ENCODE data around the gene ABHD17A. TPM values are rescaled to one million over a fixed set of nuclear protein-coding genes. Genes with fewer than 3 reads are reported as not detected.

Gene ABHD17A
- total and polyA plus RNA-seq, 7 experiments from 2014 or later = 92.9 to 175 (median 135) TPM

DNA sequence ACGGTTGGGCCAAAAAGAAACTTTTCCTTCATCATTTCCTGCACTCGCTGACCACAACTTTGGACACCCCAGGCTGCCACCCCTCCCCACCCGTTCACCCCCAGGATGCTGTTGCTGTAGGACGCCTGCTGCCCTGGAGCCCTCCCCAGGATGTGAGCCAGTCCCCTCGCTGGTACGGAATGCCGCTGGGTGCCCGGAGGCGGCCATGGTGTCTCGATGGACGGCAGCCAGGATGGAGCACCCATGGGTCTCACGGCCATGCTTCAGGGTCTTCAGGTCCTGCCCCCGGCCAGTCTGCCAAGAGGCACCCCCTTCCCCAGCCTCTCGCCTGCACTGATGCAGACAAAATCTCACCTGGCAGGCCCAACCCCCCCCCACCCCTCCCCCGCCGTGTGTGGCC lies 40.2 kb upstream of the ABHD17A start:
- H3K36me3 Mint-ChIP-seq = peaks cover 0 to 6% (median 0%) of the 10 kb centered on the region in 5 donors
- Histone ChIP-seq H3K36me3 (ENCODE audit: control insufficient read depth in 2 of 3, insufficient read depth in 3 of 3, low read length in 3 of 3) (peaks cover 0 to 29% (median 0%) of the 10 kb centered on the region in 3 experiments), H3K4me1 (ENCODE audit: control insufficient read depth in 2 of 2, insufficient read depth in 2 of 2, low read length in 2 of 2) (peaks cover 8 to 9% of the 10 kb centered on the region in 2 donors), H3K27me3 (ENCODE audit: control insufficient read depth in 2 of 2, insufficient read depth in 2 of 2, low read length in 2 of 2) (no peaks in the 10 kb centered on the region), H3K27ac (ENCODE audit: low read depth, low read length) (no peak overlapping the region), H3K4me3 (ENCODE audit: low read length) (no peak overlapping the region), H3K9me3 (ENCODE audit: control insufficient read depth in 2 of 3, low read length in 3 of 3) (no peaks in the 10 kb centered on the region)
- H3K27me3 Mint-ChIP-seq = no peaks in the 10 kb centered on the region
- CTCF ChIA-PET = no interaction called here
- intact Hi-C loops (cut with micrococcal nuclease) = loop anchor here in 1 of 2 donors (5.0 kb wide), 1 partner anchor 57 kb away; no protein-coding TSS in a partner anchor
- POLR2A ChIA-PET = interaction anchor here (1.2 kb wide), 1 partner anchor 333 kb away, joined by 3 read pairs; no protein-coding TSS in a partner anchor
- no peak for ATAC-seq
- H3K4me1 Mint-ChIP-seq = peaks cover 0 to 34% (median 18%) of the 10 kb centered on the region in 7 donors
- peak overlapping the region in 1 of 10 donors; percentile 25 for H3K4me3 Mint-ChIP-seq
- H3K9me3 Mint-ChIP-seq = peaks cover 0 to 4% (median 0%) of the 10 kb centered on the region in 11 donors
- peak overlapping the region in 1 of 9 donors; percentile 41 for H3K27ac Mint-ChIP-seq
- no peak for DNase-seq

DNA sequence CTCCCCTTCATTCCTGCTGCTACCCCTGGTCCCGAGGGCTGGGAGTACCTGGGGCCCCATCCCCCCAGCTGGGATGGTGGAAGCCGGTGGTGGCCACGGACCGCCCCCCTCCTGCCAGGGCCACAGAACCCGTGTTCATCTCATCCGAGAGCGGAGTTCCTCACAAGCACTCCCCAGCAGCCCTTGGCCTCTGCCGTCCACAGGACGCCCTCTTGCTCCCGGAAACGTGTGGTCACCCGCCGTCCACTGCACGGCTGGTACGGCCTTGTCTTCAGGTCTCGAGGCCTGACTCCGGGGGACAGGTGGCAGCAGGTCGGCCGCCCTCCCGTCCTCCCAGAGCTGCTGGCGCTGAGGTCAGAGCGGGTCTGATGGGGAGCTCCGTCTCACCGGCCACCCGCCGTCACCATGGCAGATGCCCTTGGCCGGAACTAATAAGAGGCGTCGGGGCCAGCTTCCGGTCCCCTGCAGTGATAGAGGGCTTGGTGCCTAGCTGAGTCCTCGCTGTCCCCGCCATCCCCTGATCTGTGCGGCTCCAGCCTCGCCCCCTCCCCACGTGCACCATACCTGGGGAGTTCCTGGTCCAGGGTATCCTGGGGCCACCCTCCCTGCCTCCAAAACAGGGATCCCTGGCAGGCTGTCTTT lies 39.1 kb upstream of the ABHD17A start:
- Histone ChIP-seq H3K4me3 (ENCODE audit: low read length) (no peak overlapping the region), H3K9me3 (ENCODE audit: control insufficient read depth in 2 of 3, low read length in 3 of 3) (no peaks in the 10 kb centered on the region), H3K36me3 (ENCODE audit: control insufficient read depth in 2 of 3, insufficient read depth in 3 of 3, low read length in 3 of 3) (peaks cover 0 to 35% (median 0%) of the 10 kb centered on the region in 3 experiments), H3K27ac (ENCODE audit: low read depth, low read length) (no peak overlapping the region), H3K27me3 (ENCODE audit: control insufficient read depth in 2 of 2, insufficient read depth in 2 of 2, low read length in 2 of 2) (no peaks in the 10 kb centered on the region), H3K4me1 (ENCODE audit: control insufficient read depth in 2 of 2, insufficient read depth in 2 of 2, low read length in 2 of 2) (no peaks in the 10 kb centered on the region)
- no peaks in the 10 kb centered on the region for H3K27me3 Mint-ChIP-seq
- H3K27ac Mint-ChIP-seq = peak overlapping the region in 1 of 9 donors; percentile 23
- peaks cover 0 to 27% (median 11%) of the 10 kb centered on the region in 7 donors for H3K4me1 Mint-ChIP-seq
- DNase-seq = no peak
- POLR2A ChIA-PET = interaction anchor here (0.8 to 1.2 kb wide), 2 partner anchors 17 to 334 kb away, joined by 3 to 5 read pairs; no protein-coding TSS in a partner anchor
- H3K9me3 Mint-ChIP-seq = peaks cover 0 to 4% (median 0%) of the 10 kb centered on the region in 11 donors
- H3K36me3 Mint-ChIP-seq = peaks cover 0 to 9% (median 0%) of the 10 kb centered on the region in 5 donors
- ATAC-seq = no peak
- CTCF ChIA-PET = no interaction called here
- H3K4me3 Mint-ChIP-seq = peak overlapping the region in 1 of 10 donors; percentile 7
- intact Hi-C loops (cut with micrococcal nuclease) = no loop called here

DNA sequence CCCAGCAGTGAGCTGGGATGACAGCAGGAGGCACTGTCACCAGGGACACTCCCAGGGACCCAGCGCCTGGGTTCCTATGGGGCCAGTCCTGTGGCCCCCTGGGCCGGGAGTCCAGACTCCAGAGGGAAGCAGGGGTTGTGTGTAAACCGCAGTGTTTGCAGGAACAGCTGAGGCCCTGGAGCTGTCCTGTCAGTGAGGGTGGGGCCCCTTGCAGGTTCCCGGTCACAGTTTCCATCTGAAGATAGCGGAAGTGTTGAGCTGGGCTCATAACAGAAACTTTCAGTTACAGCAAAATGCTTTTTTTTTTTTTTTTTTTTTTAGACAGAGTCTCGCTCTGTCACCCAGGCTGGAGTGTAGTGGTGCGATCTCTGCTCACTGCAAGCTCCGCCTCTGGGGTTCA lies 38.0 kb upstream of the ABHD17A start:
- Histone ChIP-seq H3K36me3 (ENCODE audit: control insufficient read depth in 2 of 3, insufficient read depth in 3 of 3, low read length in 3 of 3) (peaks cover 0 to 41% (median 0%) of the 10 kb centered on the region in 3 experiments), H3K4me1 (ENCODE audit: control insufficient read depth in 2 of 2, insufficient read depth in 2 of 2, low read length in 2 of 2) (no peaks in the 10 kb centered on the region), H3K9me3 (ENCODE audit: control insufficient read depth in 2 of 3, low read length in 3 of 3) (no peaks in the 10 kb centered on the region), H3K27me3 (ENCODE audit: control insufficient read depth in 2 of 2, insufficient read depth in 2 of 2, low read length in 2 of 2) (no peaks in the 10 kb centered on the region), H3K4me3 (ENCODE audit: low read length) (no peak overlapping the region), H3K27ac (ENCODE audit: low read depth, low read length) (no peak overlapping the region)
- ChIA-PET POLR2A (interaction anchor here (0.6 kb wide), 1 partner anchor 133 kb away, joined by 3 read pairs; no protein-coding TSS in a partner anchor), CTCF (interaction anchor here (0.7 kb wide), 1 partner anchor 229 kb away, joined by 3 read pairs; no protein-coding TSS in a partner anchor)
- H3K36me3 Mint-ChIP-seq = peaks cover 0 to 9% (median 0%) of the 10 kb centered on the region in 5 donors
- intact Hi-C loops (cut with micrococcal nuclease) = loop anchor here in 1 of 2 donors (1.0 kb wide), 1 partner anchor 18 kb away; the partner anchor contains the start of genes ADAT3 and SCAMP4
- H3K4me1 Mint-ChIP-seq = peaks cover 0 to 20% (median 8%) of the 10 kb centered on the region in 7 donors
- no peak overlapping the region for H3K4me3 Mint-ChIP-seq
- H3K27ac Mint-ChIP-seq = peak overlapping the region in 2 of 9 donors; percentile 56 to 82
- no peaks in the 10 kb centered on the region for H3K27me3 Mint-ChIP-seq
- ATAC-seq (peak; percentile 54), DNase-seq (peak in 3 of 9 donors; percentile 26 to 44 (median 33))
- H3K9me3 Mint-ChIP-seq = peaks cover 0 to 4% (median 0%) of the 10 kb centered on the region in 11 donors

DNA sequence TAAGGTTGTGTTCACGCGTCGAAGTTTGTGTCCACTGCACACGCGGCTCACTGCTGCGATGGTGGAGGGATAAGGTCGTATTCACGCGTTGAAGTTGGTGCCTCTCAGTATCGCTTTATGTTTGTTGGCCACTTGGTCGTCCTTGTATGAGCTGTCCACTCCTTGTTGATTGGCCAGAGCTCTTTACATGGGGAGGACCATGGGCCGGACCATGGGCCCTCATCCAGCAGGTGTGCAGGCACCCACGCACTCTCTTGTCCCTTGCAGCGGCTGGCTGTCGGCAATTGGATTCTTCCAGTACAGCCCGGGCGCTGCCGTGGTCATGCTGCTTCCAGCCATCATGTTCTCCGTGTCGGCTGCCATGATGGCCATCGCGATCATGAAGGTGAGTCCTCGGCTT lies 37.5 kb upstream of the ABHD17A start:
- DNase-seq (no peak), ATAC-seq (no peak)
- H3K4me1 Mint-ChIP-seq = peaks cover 0 to 16% (median 4%) of the 10 kb centered on the region in 7 donors
- no peak overlapping the region for H3K4me3 Mint-ChIP-seq
- intact Hi-C loops (cut with micrococcal nuclease) = loop anchor here in 1 of 2 donors (1.0 kb wide), 1 partner anchor 18 kb away; the partner anchor contains the start of genes ADAT3 and SCAMP4
- Histone ChIP-seq H3K4me3 (ENCODE audit: low read length) (no peak overlapping the region), H3K27ac (ENCODE audit: low read depth, low read length) (no peak overlapping the region), H3K4me1 (ENCODE audit: control insufficient read depth in 2 of 2, insufficient read depth in 2 of 2, low read length in 2 of 2) (no peaks in the 10 kb centered on the region), H3K9me3 (ENCODE audit: control insufficient read depth in 2 of 3, low read length in 3 of 3) (no peaks in the 10 kb centered on the region), H3K36me3 (ENCODE audit: control insufficient read depth in 2 of 3, insufficient read depth in 3 of 3, low read length in 3 of 3) (peaks cover 0 to 46% (median 0%) of the 10 kb centered on the region in 3 experiments), H3K27me3 (ENCODE audit: control insufficient read depth in 2 of 2, insufficient read depth in 2 of 2, low read length in 2 of 2) (no peaks in the 10 kb centered on the region)
- H3K27ac Mint-ChIP-seq = peak overlapping the region in 1 of 9 donors; percentile 82
- peaks cover 0 to 12% (median 0%) of the 10 kb centered on the region in 5 donors for H3K36me3 Mint-ChIP-seq
- peaks cover 0 to 3% (median 0%) of the 10 kb centered on the region in 11 donors for H3K9me3 Mint-ChIP-seq
- CTCF ChIA-PET = no interaction called here
- no peaks in the 10 kb centered on the region for H3K27me3 Mint-ChIP-seq
- POLR2A ChIA-PET = no interaction called here

DNA sequence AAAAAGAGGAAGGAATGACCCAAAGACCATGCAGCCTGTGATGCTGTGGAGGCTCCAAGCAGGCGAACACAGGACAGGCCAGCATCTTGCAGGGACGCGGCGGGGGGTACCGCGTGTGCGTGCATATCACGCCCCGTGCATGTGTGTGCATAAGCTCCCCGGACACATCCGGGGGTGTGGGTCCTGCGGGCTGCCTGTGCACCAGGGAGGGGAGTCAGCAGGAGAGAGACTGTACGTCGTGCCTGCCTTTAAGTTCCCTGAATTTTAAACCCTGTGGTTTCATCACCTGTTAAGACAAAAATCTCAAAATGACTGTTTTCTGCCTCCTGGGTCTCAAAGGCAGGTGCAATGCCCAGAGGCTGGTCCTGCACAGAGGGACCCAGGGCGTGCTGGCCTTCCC lies 36.5 kb upstream of the ABHD17A start:
- no peaks in the 10 kb centered on the region for H3K27me3 ChIP-seq (ENCODE audit: control insufficient read depth in 2 of 2, insufficient read depth in 2 of 2, low read length in 2 of 2)
- H3K4me3 ChIP-seq (ENCODE audit: low read length) = no peak overlapping the region
- no peaks in the 10 kb centered on the region for H3K4me1 ChIP-seq (ENCODE audit: control insufficient read depth in 2 of 2, insufficient read depth in 2 of 2, low read length in 2 of 2)
- ATAC-seq (no peak), DNase-seq (no peak)
- no peaks in the 10 kb centered on the region for H3K9me3 Mint-ChIP-seq
- H3K4me3 Mint-ChIP-seq = no peak overlapping the region
- H3K27ac Mint-ChIP-seq = no peak overlapping the region
- peaks cover 0 to 12% (median 0%) of the 10 kb centered on the region in 5 donors for H3K36me3 Mint-ChIP-seq
- peaks cover 0 to 11% (median 0%) of the 10 kb centered on the region in 7 donors for H3K4me1 Mint-ChIP-seq
- ChIA-PET POLR2A (no interaction called here), CTCF (no interaction called here)
- no peaks in the 10 kb centered on the region for H3K9me3 ChIP-seq (ENCODE audit: control insufficient read depth in 2 of 3, low read length in 3 of 3)
- no peak overlapping the region for H3K27ac ChIP-seq (ENCODE audit: low read depth, low read length)
- no peaks in the 10 kb centered on the region for H3K27me3 Mint-ChIP-seq
- peaks cover 0 to 50% (median 0%) of the 10 kb centered on the region in 3 experiments for H3K36me3 ChIP-seq (ENCODE audit: control insufficient read depth in 2 of 3, insufficient read depth in 3 of 3, low read length in 3 of 3)
- intact Hi-C loops (cut with micrococcal nuclease) = no loop called here

DNA sequence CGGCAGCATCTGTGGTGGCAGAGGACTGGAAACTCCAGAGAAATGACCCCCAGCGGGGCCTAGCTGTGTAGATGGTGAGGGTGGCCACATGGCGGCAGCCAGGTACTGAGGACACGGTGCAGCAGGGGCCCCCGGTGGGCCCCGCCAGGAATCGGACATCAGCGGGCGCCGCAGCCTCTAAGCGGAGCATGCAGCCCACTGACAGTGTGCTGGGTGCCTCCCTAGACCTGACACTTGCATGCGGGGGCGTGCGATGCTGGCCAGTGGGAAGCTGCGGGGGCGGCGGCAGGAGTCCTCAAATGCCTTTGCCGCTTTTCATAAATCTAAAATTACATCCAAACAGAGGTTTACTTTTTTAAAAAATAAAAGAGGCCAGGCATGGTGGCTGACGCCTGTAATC lies 36.0 kb upstream of the ABHD17A start:
- Mint-ChIP-seq H3K36me3 (peaks cover 0 to 12% (median 0%) of the 10 kb centered on the region in 5 donors), H3K4me1 (peaks cover 0 to 11% (median 0%) of the 10 kb centered on the region in 7 donors), H3K27ac (no peak overlapping the region), H3K9me3 (no peaks in the 10 kb centered on the region), H3K27me3 (no peaks in the 10 kb centered on the region), H3K4me3 (no peak overlapping the region)
- Histone ChIP-seq H3K4me1 (ENCODE audit: control insufficient read depth in 2 of 2, insufficient read depth in 2 of 2, low read length in 2 of 2) (no peaks in the 10 kb centered on the region), H3K27ac (ENCODE audit: low read depth, low read length) (no peak overlapping the region), H3K4me3 (ENCODE audit: low read length) (no peak overlapping the region), H3K36me3 (ENCODE audit: control insufficient read depth in 2 of 3, insufficient read depth in 3 of 3, low read length in 3 of 3) (peaks cover 0 to 50% (median 0%) of the 10 kb centered on the region in 3 experiments), H3K9me3 (ENCODE audit: control insufficient read depth in 2 of 3, low read length in 3 of 3) (no peaks in the 10 kb centered on the region), H3K27me3 (ENCODE audit: control insufficient read depth in 2 of 2, insufficient read depth in 2 of 2, low read length in 2 of 2) (no peaks in the 10 kb centered on the region)
- DNase-seq = no peak
- ATAC-seq = no peak
- POLR2A ChIA-PET = no interaction called here
- CTCF ChIA-PET = no interaction called here
- intact Hi-C loops (cut with micrococcal nuclease) = no loop called here
